Measurements from ENCODE around the gene SLC7A7.
"Not testable (repeated sequence)": the region's sequence is repeated elsewhere in the genome, so short reads cannot be mapped to it uniquely, and the experiment has no call there.

Gene SLC7A7

GRCh38 chr14:22843123-22843925, 28.1 kb upstream of the SLC7A7 start:
- DNase-seq (ENCODE audit: low read depth in 2 of 2), result no peak

DNA sequence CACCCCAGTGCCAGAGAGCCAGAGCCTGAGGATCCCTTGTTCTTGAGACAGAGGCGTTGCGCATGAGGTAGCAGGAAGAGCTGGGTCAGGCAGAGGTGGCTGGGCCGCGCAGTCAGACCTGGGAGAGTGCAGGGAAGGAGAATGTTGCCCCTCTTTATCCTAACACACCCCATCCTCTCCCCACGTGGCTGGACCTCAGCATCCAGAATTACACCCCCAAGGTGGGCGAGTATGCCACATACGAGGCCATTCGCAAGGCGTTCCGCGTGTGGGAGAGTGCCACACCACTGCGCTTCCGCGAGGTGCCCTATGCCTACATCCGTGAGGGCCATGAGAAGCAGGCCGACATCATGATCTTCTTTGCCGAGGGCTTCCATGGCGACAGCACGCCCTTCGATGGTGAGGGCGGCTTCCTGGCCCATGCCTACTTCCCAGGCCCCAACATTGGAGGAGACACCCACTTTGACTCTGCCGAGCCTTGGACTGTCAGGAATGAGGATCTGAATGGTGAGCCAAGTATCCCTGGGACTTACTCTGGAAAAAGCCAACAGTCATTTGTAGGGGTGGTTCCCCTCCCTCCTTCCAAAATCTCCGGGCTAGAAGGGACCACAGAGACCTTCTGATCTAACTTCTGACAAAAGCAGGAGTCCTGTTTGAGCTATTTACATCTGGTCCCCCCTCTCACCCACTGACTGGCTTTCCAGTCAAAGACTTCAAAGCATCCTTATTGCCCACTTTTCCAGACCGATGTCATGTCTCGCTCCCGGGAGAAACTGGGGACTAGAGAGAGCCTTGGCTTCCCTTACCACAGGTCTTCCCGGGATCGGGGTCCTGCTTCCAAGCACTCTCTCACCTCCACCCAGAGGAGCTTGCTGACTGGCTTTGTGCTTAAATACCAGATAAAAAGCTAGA, 27.2 kb upstream of the SLC7A7 start:
- DNase-seq (ENCODE audit: low read depth in 2 of 2), result no peak

DNA sequence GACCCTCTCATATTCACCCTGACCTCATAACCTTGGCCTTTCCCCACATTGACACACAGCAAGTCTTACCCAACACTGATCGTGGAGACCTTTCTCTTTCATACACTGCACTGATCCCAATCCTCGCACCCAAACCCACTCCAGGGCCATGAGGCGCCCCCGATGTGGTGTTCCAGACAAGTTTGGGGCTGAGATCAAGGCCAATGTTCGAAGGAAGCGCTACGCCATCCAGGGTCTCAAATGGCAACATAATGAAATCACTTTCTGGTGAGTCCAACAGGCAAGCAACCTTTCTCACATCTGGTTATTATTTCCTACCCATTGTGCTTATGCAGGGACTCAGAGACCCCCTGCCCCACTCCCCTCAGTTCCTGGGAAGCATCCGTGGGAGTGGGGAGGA, 26.5 kb upstream of the SLC7A7 start:
- DNase-seq (ENCODE audit: low read depth in 2 of 2), result no peak

DNA sequence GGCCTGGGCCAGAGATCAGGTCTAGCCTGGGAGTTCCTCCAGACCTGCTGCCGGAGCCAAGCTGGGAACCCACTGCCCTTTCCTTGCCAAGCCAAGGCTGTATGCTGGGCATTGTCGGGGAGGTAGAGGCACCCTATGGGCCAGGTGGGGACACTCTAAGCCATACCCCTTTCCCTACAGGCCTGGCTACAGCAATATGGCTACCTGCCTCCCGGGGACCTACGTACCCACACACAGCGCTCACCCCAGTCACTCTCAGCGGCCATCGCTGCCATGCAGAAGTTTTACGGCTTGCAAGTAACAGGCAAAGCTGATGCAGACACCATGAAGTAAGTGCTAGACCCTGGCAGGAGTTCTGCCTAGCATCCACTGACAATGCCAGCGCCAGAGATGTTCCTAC, 26.1 kb upstream of the SLC7A7 start:
- DNase-seq (ENCODE audit: low read depth in 2 of 2), result no peak

DNA sequence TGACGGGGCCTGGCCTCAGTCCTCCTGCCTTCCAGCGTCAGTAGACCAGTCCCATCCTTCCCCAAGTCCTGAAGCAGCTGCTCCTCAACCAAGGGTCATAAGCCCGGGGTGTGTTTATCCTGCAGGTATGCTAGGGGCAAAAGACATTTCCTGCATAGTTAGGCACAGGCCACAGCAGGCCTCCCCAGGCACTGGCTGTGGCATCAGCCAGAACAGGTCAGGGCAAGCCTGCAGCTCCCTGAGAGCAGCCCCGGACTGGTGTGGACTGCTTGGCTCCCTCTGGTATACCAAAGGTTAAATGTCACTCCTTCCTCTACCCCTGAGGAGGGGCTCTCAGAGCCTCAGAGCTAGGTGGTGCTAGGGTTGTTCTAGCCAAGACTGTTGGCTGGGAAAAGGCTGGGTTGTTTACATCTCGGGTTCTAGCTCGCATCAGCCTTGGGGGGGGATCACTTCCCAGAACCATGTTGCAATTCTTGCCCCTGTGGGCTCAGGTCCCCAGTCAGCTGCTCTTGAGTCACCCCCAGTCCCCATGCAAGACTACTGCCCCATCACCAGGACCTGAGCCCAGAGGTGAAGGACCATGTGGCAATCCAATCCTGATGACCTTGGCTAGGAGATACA, 24.0 kb upstream of the SLC7A7 start:
- DNase-seq (ENCODE audit: low read depth in 2 of 2), result no peak

DNA sequence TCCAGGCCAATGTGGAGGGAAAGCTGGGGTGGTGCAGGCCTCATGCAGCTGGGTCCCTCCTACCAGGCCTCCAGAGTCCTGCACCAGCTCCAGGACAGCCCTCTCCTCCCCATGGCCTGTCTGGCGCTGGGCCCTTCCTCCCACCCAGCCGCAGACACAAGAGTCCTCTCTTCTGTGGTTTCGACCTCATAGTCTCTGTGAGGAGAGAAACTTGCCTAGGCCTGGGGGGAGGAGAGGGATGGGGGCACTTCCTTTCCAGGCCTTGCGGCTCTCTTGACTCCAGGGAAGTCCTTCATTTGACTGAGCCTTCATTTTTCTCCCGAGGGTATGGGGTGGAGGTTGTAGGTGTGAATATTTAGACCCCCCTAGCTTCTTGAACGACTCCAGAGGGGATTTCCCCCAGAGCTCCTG, 23.4 kb upstream of the SLC7A7 start:
- no peak for DNase-seq (ENCODE audit: low read depth in 2 of 2)

GRCh38 chr14:22837750-22838538, 22.7 kb upstream of the SLC7A7 start:
- no peak for DNase-seq (ENCODE audit: low read depth in 2 of 2)

GRCh38 chr14:22837114-22837749, 22.0 kb upstream of the SLC7A7 start:
- no peak for DNase-seq (ENCODE audit: low read depth in 2 of 2)

- no peak for DNase-seq (ENCODE audit: low read depth in 2 of 2)
Observed at GRCh38 chr14:22836301-22837113, 21.3 kb upstream of the SLC7A7 start, which contains the start of gene MMP14. Gene MMP14 (plus strand): TSS chr14:22836585. CDS start chr14:22836818, 233 bp downstream.

DNA sequence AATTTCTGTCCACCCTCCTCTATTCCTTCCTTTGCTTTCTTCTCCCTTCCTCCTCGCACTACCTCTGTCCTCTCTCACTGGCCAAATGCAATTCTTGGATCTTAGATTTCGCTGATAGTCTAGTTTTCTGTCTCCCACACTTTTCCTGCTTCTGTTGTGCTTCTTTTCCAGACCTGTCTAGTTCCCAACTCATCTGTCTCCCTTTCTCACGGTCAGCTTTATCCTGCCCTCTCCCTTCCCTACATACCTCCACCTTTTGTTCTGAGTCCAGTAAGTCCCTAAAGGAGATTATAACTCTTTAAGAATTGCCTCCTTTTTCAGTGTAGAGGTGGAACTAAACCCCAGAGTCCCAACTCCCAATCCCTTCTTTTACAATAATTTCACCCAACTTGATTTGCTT, 20.3 kb upstream of the SLC7A7 start:
- no peak for DNase-seq (ENCODE audit: low read depth in 2 of 2)

DNA sequence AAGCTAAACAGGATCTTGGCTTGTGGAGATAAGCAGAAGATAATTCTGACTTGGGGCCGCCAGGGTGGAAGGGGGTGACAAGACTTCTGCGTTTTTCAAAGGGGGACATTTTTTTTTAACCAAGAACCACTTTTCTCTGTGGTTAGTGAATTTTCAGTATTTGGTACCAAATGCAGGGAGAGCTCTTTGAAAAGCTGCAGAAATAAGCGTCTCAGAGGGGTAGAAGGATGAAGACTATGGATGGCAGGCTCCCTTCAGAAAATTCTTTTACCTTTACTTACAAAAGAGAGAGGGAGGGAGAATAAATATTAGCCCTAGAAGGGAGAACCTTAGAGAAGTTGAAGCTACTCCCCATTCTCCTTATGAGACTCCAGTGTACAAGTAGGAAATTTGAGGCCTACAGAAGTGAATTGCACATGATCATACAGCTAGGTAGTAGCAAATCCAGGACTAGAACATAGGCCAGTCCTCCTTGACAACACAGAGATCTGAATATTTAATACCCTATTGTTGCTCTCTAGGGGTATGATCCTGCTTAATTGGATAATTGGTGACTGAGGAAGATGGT, 15.3 kb upstream of the SLC7A7 start:
- no peak for DNase-seq (ENCODE audit: low read depth in 2 of 2)

GRCh38 chr14:22829661-22830442, 14.6 kb upstream of the SLC7A7 start, which contains the start of gene MRPL52:
Gene MRPL52 (plus strand): TSS chr14:22829887. CDS start chr14:22829913, 26 bp downstream.
- peak; percentile 73 to 82 for DNase-seq (ENCODE audit: low read depth in 2 of 2)

DNA sequence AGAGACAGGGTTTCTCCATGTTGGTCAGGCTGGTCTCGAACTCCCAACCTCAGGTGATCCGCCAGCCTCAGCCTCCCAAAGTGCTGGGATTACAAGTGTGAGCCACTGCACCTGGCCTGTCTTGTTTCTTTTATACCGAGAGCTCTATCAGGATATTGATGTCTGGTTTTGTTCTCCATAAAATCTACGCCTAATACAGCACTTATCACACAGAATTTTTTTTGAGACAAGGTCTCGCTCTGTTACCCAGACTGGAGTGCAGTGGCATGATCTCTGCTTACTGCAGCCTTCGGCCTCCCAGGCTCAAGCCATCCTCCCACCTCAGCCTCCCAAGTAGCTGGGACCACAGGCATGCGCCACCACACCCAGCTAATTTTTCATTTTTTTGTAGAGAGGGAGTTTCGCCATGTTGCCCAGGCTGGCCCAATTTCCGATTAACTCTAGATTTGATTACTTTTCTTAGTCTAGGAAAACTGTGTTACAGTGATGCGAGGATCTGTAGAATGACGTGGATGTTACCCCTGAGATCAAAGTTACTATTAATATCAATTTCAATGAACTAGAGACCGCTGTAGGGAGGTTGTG, 13.9 kb upstream of the SLC7A7 start:
- DNase-seq (ENCODE audit: low read depth in 2 of 2), result not testable (repeated sequence)

DNA sequence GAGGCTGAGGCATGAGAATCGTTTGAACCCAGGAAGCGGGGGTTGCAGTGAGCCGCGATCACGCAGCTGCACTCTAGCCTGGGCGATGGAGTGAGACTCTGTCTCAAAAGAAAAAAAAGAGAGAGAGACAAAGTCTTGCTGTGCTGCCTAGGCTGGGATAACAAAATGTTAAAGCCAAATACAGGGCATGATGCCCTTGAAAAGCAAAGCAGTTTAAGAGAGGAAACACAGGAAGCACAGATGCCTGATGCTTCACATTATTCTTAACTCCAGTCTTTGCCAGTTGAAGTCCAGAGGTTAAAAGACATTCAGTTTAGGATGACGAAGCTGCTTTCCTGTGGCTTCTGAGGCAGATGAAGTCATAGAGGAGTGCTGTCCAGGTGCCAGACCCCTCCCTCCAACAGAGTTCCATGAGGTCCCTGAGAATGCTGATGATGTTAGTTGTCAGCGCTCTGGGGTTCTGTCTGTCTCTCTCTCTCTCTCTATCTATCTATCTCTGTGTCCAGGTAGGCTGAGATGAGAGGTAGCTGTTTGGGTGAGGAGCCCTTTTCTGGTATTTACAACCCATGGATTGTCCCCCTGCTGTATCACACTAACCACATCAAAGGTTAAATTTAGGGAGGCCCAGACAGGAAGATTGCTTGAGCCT, 9.6 kb upstream of the SLC7A7 start:
- no peak for DNase-seq (ENCODE audit: low read depth in 2 of 2)

- DNase-seq (ENCODE audit: low read depth in 2 of 2), result peak; percentile 54 to 57
Observed at GRCh38 chr14:22822571-22823098, 7.4 kb upstream of the SLC7A7 start.

GRCh38 chr14:22822016-22822570, 6.9 kb upstream of the SLC7A7 start:
- DNase-seq (ENCODE audit: low read depth in 2 of 2), result no peak

Data from stimulated activated CD8-positive, alpha-beta memory T cell treated with anti-CD3 and anti-CD28 coated beads, Interleukin-2, amount 100 ng/mL, for 48 hours (primary cell).